ENCODE measurements around the gene TCF3. TPM values are rescaled to one million over a fixed set of nuclear protein-coding genes. Genes with fewer than 3 reads are reported as not detected.

The TCF3 gene
- total RNA-seq, 1 donor from 2014 or later, result 40.4 TPM

DNA sequence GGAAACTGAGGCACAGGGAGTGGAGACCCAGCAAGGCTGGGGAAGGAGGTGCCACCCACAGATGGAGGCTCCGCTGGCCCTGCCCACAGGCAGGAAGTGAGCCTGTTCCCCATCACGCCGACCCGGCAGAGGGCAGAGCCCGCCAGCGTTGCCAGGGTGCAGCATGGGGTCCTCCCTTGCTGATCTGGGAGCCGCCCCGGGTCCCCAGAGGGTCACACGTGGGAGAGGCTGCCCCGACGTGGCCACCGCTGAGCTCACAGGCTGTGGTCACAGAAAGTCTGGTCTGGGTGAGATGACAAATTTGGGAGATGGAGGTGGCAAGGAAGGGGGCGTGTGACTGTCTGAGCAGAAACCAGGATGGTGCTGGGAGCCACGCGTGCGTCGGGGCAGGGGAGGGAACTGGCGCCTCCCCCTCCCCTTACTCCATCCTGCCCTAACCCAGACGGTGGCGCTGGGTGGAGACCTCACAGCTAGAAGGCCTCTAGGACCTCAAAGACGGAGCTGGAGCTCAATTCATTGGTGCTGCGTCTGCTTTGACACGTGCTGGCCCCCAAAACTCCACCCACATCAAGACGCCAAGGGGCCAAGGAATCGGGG is 92.0 kb downstream of the TCF3 start:
- no peak for DNase-seq

Small RNA genes within 50 kb of the gene (small RNA-seq; reads per million reads assigned to genes)
- gene AC005943.2 (ENCODE audit: low replicate concordance), result not detected
- gene RN7SL477P (ENCODE audit: low replicate concordance), result not detected
- gene RNU6-1223P (ENCODE audit: low replicate concordance), result not detected

Other genes with a start within 250 kb of the TCF3 start
- gene DAZAP1, start 245.0 kb downstream of the TCF3 start, total RNA-seq, result 37.9 TPM
- gene RPS15, start 214.2 kb downstream of the TCF3 start, total RNA-seq, result 533 TPM
- 0.59 TPM for gene APC2, start 202.5 kb downstream of the TCF3 start, total RNA-seq
- gene C19orf25, start 173.4 kb downstream of the TCF3 start, total RNA-seq, result 11.6 TPM
- gene PCSK4, start 162.3 kb downstream of the TCF3 start, total RNA-seq, result 0.59 TPM
- 7.5 TPM for gene REEP6, start 161.4 kb downstream of the TCF3 start, total RNA-seq
- 3.1 TPM for gene ADAMTSL5, start 139.6 kb downstream of the TCF3 start, total RNA-seq
- gene PLK5, start 128.5 kb downstream of the TCF3 start, total RNA-seq, result 0.10 TPM
- 19.3 TPM for gene MEX3D, start 84.3 kb downstream of the TCF3 start, total RNA-seq
- 32.2 TPM for gene MBD3, start 59.8 kb downstream of the TCF3 start, total RNA-seq
- 41.8 TPM for gene UQCR11, start 47.2 kb downstream of the TCF3 start, total RNA-seq
- not detected for gene ONECUT3, start 100.9 kb upstream of the TCF3 start, total RNA-seq
- 0.99 TPM for gene ATP8B3, start 159.7 kb upstream of the TCF3 start, total RNA-seq
- 12.3 TPM for gene REXO1, start 195.9 kb upstream of the TCF3 start, total RNA-seq
- 2.9 TPM for gene KLF16, start 211.0 kb upstream of the TCF3 start, total RNA-seq
- gene ABHD17A, start 232.9 kb upstream of the TCF3 start, total RNA-seq, result 28.3 TPM